WERI-Rb-1 (cell line): Measurements from ENCODE around the gene TTI1.
"Not testable (repeated sequence)": the region's sequence is repeated elsewhere in the genome, so short reads cannot be mapped to it uniquely, and the experiment has no call there.

Experiments
- DNase-seq: peaks from one replicate; pipeline ENCODE4 v3.0.0-alpha.2; 2020
- H3K27ac ChIP-seq: fragments of 250-450 bp; sonication (Bioruptor Pico); 2 replicates; pipeline ENCODE4 v1.5.1; 2020; ENCODE audit warnings: mild to moderate bottlenecking, moderate library complexity
- H3K27me3 ChIP-seq: fragments of 250-450 bp; sonication (Bioruptor Pico); 2 replicates; pipeline ENCODE4 v1.5.1; 2021; ENCODE audit warnings: mild to moderate bottlenecking, low read depth, moderate library complexity; ENCODE audit not compliant: insufficient read depth, severe bottlenecking
- H3K36me3 ChIP-seq: fragments of 250-450 bp; sonication (Bioruptor Pico); 2 replicates; pipeline ENCODE4 v1.5.1; 2020; ENCODE audit warnings: mild to moderate bottlenecking, moderate library complexity
- H3K4me3 ChIP-seq: 2 replicates; pipeline ENCODE4 v1.5.1; 2011; ENCODE audit warnings: low read depth, mild to moderate bottlenecking, control low read depth, low read length
- H3K9me3 ChIP-seq: fragments of 250-450 bp; sonication (Bioruptor Pico); 2 replicates; pipeline ENCODE4 v1.5.1; 2021; ENCODE audit warnings: mild to moderate bottlenecking, moderate library complexity; ENCODE audit not compliant: severe bottlenecking
- CTCF ChIP-seq: IDR thresholded peaks from 2 replicates; pipeline ENCODE4 v1.5.1; 2011; ENCODE audit warnings: low read depth, mild to moderate bottlenecking, control low read depth, inconsistent platforms, low read length

Gene TTI1

DNA sequence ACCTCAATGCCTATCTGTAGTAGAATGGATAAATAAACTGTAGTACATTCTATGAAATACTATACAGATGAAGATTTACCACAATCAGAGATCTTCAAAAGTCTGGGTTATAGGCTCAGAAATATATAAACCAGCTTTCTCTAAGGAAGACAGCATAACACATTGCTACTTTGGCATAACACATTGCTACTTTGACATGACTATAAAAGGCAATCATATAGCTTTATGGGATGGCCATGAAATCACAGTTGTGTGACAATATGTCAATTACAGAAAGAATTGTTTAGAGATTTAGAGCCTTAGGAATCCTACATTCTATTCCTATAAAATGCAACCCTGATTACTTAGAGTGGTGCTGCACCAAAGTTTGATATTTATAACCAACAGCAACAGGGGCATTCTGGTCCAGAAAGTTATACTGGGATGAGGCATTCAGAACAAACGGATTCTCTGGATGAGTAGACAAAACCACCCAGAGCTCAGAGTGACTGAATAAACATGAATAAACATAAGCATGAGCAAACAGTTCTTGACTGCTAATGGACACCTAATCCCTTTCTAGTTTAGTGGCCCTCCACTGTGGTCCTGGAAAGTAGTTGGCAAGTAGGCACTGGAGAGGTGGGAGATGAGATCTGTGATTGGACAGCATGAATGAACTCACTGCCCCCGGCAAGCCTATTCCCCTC is 12.0 kb downstream of the TTI1 start:
- Histone ChIP-seq H3K9me3 (peaks cover 3% of the 10 kb centered on the region), H3K36me3 (peaks cover 38% of the 10 kb centered on the region), H3K4me3 (no peak overlapping the region), H3K27ac (no peak overlapping the region), H3K27me3 (no peaks in the 10 kb centered on the region)
- no peak for DNase-seq
- no peak for TF ChIP-seq CTCF

- peaks cover 3% of the 10 kb centered on the region for H3K9me3 ChIP-seq
- H3K27me3 ChIP-seq = no peaks in the 10 kb centered on the region
- DNase-seq = no peak
- no peak overlapping the region for H3K4me3 ChIP-seq
- peaks cover 46% of the 10 kb centered on the region for H3K36me3 ChIP-seq
- H3K27ac ChIP-seq = no peak overlapping the region
- TF ChIP-seq CTCF = no peak
Measured at GRCh38 chr20:38018385-38018784, 14.9 kb downstream of the TTI1 start.

- Histone ChIP-seq H3K27ac (no peak overlapping the region), H3K9me3 (peaks cover 3% of the 10 kb centered on the region), H3K4me3 (no peak overlapping the region), H3K27me3 (no peaks in the 10 kb centered on the region), H3K36me3 (peaks cover 50% of the 10 kb centered on the region)
- no peak for DNase-seq
- TF ChIP-seq CTCF = no peak
Measured at GRCh38 chr20:38017959-38018358, 15.3 kb downstream of the TTI1 start.

GRCh38 chr20:38013887-38014286 is 19.4 kb downstream of the TTI1 start:
- TF ChIP-seq CTCF = no peak
- H3K4me3 ChIP-seq = no peak overlapping the region
- no peak overlapping the region for H3K27ac ChIP-seq
- H3K9me3 ChIP-seq = peaks cover 3% of the 10 kb centered on the region
- peaks cover 81% of the 10 kb centered on the region for H3K36me3 ChIP-seq
- H3K27me3 ChIP-seq = no peaks in the 10 kb centered on the region
- no peak for DNase-seq

DNA sequence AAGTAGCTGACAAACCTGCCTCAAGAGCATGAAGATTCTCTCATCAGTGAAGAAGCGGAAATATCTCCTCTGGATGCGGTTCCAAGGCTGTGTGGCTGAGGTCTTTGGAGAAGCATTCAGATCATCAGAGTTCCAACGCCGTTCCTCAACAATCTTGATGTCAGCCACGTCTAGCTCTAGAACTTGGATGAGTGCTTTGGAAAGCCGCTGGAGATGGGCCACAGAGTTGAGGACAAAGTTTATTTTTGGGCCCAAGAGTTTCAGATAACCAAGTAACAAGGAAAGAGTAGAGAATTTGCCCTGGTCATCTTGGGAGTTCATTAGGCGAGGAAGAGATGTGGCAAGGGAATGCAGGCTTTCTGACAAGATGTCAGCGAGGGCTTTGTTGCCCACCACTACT is 20.9 kb downstream of the TTI1 start:
- TF ChIP-seq CTCF = no peak
- Histone ChIP-seq H3K27ac (no peak overlapping the region), H3K9me3 (no peaks in the 10 kb centered on the region), H3K27me3 (no peaks in the 10 kb centered on the region), H3K36me3 (peaks cover 66% of the 10 kb centered on the region), H3K4me3 (no peak overlapping the region)
- DNase-seq = no peak

DNA sequence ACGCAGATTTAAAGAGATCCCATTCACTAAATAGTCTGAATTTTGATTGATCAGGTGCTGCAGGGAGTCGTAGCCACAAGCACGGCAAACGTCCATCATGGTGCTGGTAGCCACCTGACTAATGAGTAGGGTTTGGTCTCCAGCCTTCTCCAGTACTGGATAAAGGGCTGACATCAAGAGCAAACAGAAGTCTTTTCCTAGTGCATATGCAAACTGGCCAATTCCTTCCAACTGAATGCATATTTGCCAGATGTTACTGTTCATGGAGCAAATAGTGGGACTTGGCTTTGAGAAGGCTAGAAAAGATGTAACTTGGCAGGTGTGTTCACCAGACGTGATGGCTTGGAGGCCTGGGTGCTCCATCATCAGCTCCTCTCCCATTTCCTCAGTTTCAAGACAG is 21.6 kb downstream of the TTI1 start:
- H3K27me3 ChIP-seq = no peaks in the 10 kb centered on the region
- H3K4me3 ChIP-seq = no peak overlapping the region
- no peak for TF ChIP-seq CTCF
- peaks cover 65% of the 10 kb centered on the region for H3K36me3 ChIP-seq
- no peak for DNase-seq
- no peak overlapping the region for H3K27ac ChIP-seq
- no peaks in the 10 kb centered on the region for H3K9me3 ChIP-seq

GRCh38 chr20:38009416-38009815 is 23.8 kb downstream of the TTI1 start:
- H3K9me3 ChIP-seq, H3K4me3 ChIP-seq, DNase-seq, H3K27me3 ChIP-seq, H3K27ac ChIP-seq: not testable (repeated sequence)
- H3K36me3 ChIP-seq = peaks cover 76% of the 10 kb centered on the region
